ENCODE data around the gene AASDHPPT.
"Not testable (repeated sequence)": the region's sequence is repeated elsewhere in the genome, so short reads cannot be mapped to it uniquely, and the experiment has no call there.

Gene AASDHPPT, protein sequence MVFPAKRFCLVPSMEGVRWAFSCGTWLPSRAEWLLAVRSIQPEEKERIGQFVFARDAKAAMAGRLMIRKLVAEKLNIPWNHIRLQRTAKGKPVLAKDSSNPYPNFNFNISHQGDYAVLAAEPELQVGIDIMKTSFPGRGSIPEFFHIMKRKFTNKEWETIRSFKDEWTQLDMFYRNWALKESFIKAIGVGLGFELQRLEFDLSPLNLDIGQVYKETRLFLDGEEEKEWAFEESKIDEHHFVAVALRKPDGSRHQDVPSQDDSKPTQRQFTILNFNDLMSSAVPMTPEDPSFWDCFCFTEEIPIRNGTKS

DNA sequence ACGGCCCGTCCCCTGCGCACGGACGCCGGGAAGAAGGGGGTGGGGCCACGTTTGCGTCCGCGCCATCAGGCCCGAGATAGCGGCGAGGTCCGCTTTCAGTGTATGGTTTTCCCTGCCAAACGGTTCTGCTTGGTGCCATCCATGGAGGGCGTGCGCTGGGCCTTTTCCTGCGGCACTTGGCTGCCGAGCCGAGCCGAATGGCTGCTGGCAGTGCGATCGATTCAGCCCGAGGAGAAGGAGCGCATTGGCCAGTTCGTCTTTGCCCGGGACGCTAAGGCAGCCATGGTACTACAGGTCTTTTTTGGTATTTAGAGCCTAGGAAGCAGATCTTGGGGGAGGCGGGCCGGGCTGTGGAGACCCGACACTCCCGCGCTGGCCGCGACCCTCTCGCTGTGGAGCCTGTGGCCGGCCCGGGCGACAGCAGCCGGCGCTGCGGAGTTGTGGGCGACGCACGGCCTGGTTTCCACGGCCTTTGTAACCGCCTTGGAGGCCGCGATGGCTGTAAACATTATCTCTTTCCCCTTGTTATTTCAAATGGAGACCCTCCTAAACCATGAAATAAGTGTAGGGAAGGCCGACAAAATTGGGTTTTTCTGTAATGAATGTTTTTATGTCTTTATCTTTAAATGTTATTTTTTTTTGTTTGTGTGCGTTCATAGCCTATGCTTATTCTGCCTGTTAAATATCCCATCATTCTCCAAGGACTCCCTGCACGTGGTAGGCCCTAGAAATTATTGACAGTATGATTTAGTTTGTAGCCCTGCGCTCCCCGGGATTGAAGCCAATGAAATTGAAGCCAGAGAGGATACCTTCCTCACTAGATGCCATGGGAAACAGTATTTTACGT is at the start of gene AASDHPPT:
Gene AASDHPPT (plus strand): TSS at position 54 of the 847 bp plus-strand sequence. CDS start 49 bp downstream, at position 103.
- DNase-seq, result peak; percentile 61

DNA sequence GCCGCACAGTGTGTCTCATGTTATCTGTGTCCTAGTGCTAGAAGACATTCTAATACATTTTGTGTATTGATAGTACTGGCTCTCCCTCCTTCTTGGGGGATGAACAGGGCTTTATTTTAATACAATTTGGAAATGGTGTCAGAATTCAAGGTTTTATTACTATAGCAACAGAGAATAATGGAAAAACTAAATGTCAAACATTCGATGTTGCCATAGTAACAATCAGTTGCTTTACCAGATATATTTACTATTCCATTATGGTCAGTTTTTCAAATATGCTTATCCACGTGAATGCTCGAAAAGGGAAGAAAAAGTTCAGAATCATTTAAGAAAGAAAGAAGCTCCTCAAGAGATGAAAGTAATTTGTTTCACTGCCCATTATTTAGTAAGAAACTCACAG is 46.9 kb upstream of the AASDHPPT start:
- no peak for DNase-seq

DNA sequence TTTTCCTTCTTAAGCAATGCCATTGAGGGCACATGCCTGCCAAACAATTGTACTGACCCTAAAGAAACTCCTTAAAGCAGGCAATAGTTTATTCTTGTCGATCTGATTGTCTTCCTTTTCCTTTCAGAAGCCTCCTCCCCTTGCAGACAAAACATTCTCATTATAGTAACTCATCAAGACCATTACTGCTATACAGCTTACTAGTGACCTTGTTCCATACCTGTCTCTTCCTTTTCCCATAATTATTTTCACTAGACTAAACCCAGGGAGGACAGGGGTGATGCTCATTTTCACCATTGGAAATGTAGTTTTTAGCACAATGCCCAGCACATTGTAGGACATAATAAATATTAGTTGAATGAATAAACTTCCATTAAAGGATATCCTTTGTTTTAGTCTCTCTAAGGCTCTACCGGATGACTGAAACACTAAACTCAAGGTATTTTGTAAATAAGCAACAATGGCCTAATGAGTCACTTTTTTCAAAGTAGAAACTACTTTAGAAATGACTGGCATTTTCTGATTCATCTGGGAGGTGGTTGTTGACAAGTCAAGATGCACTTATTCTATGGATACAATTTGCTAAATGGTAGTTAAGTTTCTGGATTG is 46.2 kb upstream of the AASDHPPT start:
- no peak for DNase-seq

DNA sequence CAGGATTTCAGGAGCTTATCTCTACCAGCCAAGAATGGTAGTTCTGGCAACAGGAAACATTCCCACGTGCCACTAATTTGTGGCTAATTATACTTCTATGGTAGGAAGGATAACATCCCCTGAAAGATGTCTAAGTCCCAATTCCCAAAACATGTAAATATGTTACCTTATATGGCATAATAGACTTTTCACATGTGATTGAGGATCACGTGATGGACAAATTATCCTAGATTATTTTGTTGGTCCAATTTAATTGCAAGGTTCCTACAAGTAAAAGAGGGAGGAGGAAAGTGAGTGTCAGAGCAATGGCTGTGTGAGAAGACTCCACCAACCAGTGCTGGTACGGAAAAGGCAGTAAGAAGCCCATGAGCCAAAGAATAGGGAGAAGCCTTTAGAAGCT is 45.5 kb upstream of the AASDHPPT start:
- no peak for DNase-seq

DNA sequence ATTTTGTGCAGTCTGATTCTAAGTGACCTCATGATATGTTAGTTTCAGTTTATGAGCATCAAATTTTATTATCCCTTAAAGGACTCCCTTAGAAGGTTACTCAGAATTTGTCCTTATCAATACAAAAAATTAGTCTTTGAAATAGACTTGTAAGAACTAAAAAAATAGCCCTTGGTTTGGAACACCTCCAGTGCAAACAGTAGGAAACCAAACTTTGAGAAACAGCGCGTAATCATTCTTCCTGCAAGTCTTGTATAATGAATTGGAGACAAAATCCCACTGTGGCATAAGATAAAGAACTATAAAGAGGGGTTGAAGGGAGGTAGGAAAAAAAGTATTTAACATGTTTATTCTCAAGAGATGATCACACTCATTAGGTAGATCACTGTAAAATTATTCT is 44.6 kb upstream of the AASDHPPT start:
- DNase-seq, result no peak

DNA sequence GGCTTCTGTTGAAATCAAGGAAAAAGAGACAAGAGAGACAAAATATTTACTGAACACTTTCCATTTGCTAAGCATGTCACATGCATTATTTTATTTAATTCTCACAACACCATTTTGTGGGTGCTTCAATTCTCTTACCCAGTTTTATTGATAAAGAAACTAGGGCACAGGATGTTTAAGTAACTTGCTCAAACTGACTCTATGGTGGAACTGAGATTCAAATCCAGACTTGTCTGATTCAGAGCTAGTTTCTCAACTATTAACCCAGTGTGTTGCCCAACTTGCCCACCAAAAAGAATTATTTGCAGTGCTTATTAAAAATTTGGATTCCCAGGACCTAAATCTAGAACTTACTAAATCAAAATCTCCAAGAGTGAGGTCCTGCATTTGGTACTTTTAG is 33.9 kb upstream of the AASDHPPT start:
- DNase-seq, result no peak

DNA sequence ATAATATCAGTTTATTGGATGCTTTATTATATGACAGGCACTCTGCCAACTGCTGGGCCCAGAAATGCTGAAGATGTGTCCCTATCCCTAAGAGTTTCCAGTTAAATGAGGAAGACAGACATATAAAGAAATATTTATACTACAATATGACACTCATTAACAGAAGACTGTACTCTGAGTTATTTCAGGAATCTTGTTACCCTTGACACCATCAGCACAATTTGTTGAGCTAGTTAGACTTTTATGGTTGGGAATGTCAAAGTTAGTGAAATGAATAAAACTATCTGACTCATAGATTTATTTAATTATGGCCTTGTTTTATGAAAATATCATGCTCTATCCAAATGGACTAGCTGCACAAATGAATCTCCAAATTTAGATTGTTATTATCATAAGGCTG is 29.8 kb upstream of the AASDHPPT start:
- no peak for DNase-seq

DNA sequence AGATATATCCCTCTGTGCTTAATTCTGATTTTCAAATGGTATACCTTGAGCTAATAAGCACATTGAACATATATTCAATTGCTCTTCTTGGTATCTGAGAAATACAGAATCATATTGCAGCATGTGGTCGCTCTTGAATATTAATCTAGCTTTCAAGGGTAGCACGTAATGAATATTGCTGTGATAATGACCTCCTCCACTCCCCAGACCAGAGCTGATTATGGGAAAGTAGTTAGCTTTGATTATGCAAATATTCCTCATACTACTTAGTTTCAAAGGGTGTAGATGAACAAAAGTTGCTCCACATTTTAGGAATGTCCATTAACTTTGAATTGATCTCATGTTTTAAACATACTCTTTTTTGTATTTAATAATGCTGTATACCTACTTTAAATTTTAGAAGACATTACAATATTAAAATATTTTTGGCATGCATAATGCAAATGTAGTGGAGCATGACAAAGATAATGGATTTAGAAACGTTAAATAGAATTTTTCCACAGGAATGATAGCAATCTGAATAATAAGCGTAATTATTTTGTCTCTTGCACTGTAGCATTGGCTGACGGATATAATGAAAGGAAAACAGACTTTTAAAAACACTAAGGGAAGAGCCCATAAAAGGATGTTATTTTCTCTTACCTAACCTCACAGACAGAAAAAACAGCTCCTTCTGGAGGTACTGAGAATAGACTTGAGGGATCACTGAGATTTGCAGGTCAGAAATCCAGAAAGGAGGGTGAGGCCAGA is 27.6 kb upstream of the AASDHPPT start:
- DNase-seq, result no peak

DNA sequence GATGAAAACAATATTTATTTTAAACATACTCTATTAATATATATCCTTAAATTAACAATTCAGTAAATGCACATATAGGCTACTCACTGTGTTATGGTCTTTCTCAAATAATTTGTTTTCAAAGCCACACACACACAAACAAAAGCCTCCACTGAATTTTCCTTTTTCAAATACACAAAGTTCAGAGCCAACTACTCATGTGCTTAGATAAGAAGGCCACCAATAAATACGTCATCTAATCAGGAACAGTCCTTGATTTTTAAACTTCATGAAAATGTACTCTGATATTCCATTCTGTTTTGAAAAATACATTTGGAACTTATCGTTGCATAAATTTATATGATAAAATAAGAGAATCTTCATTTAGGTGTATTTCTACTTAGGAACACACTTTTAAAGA is 26.4 kb upstream of the AASDHPPT start:
- no peak for DNase-seq

DNA sequence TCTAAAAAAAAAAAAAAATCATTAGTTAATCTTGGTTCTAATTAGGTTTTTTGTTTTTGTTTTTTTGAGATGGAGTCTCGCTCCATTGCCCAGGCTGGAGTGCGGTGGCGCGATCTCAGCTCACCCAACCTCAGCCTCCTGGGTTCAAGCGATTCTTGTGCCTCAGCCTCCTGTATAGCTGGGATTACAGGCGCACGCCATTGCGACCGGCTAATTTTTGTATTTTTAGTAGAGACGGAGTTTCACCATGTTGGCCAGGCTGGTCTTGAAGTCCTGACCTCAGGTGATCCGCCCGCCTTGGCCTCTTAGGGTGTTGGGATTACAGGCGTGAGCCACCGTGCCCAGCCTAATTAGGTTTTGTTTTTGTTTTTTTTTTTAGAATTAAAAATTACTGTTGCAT is 19.1 kb upstream of the AASDHPPT start:
- DNase-seq, result not testable (repeated sequence)

DNA sequence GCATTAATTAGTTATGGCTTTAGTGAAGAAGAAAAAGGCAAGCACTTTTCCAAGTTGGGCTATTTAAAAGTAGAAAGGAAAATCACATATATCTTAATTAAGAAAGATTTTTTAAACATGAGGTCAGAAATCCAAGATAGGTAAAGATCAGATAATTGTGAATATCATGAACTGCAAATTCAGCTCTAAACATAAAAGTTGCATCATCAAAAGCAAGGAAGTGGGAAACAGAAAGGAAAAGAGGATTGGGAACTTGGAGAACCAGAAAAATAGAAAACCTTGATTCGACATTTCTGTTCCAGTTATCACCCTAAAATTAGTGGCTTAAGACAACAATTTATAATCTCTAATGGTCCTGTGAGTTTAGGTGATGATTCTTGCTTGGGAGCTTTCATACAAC is 17.8 kb upstream of the AASDHPPT start:
- no peak for DNase-seq

DNA sequence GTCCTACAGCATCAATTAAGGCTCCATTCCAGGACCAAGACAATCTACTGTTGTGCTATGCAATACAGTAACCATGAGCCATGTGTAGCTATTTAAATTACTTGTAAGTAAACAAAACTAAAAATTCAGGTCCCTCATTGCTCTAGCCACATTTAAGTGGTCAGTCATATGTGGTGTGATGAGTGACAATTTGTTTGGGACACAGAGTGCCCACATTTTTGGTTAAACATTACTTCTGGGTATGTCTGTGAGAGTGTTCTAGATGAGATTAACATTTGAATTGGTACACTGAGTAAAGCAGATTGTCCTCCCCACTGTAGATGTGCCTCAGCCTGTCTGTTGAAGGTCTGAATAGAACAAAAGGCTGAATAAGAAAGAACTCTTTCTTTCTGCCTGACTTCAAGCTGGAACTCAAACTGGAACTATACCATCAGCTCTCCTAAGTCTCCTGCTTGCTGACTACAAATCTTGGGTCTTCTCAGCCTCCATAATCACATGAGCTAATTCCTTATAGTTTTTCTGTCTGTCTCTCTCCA is 16.1 kb upstream of the AASDHPPT start:
- no peak for DNase-seq

DNA sequence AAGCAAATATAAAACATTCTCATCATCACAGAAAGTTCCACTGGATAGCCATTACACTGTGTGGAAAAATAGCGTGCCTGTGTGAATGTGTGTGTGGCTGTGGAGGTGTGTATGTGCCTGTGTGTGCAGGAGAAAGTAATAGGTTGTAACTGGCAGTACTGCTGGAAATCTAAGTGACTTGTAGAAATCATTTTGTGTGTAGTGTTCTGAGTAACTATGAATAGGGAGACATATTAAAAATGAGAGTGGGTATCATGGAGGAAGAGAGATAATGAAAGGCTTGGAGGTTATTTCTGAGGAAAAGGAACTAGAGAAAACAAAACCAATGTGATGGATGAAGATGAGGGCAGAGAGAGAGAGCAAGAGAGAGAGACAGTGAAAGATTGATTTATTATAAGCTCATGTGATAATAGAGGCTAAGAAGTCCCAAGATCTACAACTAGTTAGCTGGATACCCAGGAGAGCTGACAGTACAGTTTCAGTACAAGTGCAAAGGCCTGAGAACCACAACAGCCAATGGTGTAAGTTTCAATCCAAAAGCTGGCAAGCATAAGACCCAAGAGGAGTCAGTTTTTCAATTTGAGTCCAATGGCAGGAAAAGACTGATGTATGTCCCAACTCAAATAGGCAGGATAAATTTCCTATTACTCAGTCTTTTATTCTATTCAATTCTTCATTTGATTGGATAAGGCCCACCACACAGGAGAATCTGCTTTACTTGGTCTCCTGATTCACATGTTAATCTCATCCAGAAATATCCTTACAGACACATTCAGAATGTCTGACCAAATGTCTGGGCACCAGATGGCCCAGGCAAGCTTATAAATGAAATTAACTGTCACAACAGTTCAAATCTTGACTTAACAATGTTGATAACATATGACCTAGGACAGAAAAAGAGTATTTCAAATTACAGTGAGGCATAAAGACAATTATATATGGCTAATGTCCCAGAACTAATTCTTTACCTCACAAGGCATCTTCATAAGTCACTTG is 15.2 kb upstream of the AASDHPPT start:
- peak; percentile 29 for DNase-seq

DNA sequence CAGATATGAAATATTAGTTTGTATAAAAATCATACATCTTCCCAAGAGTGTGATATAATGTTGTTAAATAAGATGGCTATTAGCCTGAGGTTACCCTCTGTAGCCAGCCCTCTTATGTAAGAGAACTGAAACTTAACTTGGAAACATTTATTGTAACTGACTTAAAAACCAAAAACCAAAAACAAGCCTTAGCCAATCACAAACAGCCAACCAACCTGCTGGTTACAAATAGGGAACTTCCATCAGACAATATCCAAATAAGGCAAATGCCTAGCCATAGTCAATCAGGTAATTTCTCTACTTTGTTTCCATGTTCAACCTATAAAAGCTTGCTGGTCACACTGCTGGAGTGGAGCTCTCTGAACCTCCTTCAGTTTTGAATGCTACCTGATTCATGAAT is 14.5 kb upstream of the AASDHPPT start:
- DNase-seq, result no peak

DNA sequence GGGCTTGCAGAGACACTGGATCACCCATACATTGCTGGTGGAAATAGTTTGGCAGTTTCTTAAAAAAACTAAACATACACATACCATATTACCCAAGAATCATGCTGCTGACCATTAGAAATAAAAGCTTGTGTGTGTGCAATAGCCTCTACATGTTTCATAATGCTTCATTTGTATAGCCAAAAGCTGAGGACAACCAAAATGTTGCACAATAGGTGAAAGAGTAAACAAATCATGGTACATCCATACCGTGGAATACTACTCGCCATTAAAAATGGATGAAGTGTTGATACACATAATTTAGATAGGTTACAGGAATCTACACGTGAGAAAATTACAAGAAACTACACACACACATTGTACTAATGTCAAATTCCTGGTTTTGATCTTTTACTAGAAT is 6.9 kb upstream of the AASDHPPT start:
- no peak for DNase-seq

DNA sequence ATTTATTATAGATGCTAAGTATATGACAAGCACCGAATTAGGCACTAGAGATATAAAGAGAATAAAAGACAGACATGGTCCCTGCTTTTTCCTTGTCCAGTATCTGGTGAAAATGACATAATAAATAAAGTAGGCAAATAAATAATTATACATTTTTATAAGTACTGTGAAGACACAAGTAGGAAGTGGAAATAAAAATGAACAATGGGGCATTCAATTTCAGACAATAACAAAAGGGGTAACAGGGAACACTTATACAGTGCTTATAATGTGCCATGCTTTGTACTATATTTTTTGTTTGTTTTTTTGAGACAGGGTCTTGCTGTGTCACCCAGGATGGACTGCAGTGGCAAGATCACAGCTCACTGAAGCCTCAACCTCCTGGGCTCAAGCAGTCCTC is 4.7 kb upstream of the AASDHPPT start:
- no peak for DNase-seq

DNA sequence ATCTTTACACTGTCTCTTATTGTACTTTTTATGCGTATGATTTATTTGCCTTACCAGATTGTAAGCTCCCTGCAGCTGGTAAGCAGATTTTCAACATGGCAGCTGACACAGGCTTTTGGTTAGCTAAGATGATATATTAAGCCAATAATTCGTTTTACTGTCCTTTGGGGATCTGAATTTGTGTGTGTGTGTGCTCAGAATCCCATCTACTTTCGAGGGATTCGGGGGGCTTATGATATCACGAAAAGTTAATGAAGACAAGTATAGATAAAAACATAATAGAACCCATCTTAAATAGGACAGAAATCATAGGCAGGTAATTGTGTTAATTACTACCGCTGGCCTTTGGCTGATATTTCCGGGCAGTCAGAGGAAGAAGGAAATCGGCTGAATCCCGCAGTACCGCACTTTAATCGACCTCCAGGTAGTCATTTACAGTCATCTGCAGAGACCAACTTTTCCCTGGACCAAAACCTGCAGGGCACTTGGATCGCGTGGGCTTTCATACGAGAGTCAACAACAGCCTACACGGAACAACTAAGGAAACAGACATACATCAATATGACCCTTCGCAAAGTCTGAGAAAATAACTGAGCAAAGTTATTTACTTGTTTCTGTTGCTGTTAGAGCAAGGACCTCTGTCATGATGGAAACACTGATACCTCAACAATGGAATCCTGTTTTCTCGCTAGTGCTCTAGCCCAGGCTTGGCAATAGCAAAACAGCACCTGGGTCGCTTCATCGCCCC is 1.1 kb upstream of the AASDHPPT start:
- peak; percentile 75 for DNase-seq

DNA sequence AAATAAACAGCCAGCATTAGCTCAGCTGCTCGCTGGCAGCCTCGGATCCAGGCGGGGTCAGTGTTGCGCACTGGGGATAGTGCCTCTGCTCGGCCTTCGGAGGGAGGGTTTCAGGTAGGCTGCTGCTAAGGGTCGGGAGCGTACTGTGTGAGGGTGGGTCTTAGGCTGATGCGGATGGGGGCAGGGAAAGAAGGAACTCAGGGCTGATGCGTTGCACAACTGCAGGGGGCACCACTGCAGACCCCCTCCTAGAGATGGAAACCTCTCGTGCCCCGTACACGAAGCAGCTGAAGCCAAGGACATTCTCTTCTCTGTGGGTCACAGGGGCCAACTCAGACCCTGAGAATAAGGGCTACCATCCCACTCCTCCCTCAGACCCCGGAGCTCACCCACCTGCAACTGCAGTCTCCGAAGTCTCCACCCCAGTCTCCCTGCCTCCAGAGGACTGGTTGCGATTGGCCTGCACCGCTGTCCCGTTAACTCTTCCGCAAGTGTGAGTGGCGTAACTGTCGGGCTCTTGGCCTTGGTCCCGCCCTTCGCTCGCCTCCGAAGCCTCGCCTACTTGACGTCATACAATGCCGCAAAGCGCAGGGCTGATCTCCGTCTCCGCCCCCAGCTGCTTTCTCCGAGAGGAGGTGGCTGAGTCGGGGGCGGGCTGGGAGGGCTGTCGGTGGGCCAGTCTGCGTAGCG is 398 bp upstream of the AASDHPPT start, which contains the start of gene KBTBD3:
Gene KBTBD3 (minus strand): TSS at position 429 of the 690 bp plus-strand sequence. CDS start 18,250 bp downstream, outside the sequence.
- DNase-seq, result peak; percentile 98

DNA sequence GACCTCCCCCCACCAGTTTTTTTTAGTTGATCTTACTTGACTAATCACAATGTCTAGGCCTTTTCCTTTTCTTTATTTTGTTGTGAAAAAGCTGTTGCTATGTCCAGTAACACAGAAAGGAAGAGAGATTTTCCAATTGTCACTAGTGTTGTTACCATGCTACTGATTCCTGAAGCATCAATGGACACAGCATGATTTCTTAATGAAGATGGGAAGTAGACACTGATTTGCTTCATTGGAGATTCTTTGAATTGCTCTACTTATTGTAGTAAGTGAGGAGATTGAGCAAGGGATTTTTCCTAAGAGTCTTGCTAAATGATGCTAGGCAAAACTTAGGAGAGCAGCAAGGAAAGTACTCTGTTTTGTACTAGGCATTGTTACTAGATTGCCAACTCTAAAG is 4.6 kb downstream of the AASDHPPT start:
- DNase-seq, result no peak

DNA sequence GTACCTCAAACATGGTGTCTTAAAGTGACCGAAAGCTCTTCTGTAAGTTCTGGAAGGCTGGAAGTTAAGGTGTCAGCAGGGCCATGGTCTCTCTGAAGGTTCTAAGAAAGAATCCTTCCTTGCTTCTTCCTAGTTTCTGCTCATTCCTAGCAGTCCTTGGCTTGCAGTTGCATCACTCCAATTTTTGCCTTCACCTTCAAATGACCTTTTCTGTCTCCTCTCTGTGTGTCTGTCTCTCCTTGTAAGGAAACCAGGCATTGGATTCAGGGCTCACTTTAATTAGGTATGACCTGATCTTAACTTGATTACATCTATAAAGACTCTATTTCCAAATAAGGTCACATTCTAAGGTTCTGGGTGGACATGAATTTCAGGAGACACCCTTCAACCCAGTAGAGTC is 8.7 kb downstream of the AASDHPPT start:
- DNase-seq, result no peak

All from NCI-H82 (cell line).